ENCODE data around the gene KLHDC9. TPM values are rescaled to one million over a fixed set of nuclear protein-coding genes. Genes with fewer than 3 reads are reported as not detected.
A peak's percentile ranks its signal among the peaks of the same experiment; 100 is the strongest.

KLHDC9 gene
- total RNA-seq, 2 experiments from 2014 or later = 0.41 TPM; not detected in 1

DNA sequence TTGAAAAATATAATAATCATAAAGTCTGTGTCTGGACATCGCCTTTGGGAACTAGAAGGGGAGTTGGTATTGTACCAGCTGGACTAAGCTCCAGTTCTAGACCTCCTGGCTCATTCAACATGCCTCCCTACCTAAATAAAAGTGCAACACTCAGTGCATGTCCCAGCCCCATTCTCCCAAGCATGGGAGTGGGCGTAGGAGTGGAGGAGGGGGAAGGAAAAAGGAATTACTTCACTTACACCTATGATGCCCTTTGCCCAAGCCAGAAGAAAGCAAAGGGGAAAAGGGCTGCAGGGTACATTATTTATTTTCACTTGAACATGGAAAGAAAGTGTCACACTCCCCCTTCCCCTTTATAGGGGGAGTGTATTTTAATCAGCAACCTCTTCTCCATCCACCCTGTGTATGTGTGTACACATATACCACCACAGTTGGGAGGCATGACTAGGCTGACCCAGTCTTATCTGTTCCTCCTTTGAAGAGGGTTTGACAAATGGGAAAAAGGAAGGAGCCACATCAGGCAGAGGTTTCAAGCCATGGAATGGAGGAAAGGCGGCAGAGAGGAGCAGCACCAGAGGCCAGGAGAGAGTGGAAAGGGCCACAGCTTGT, 23.0 kb downstream of the KLHDC9 start:
- Mint-ChIP-seq H3K4me3 (no peak overlapping the region), H3K36me3 (ENCODE audit: low read depth) (peaks cover 81% of the 10 kb centered on the region), H3K27me3 (no peaks in the 10 kb centered on the region), H3K27ac (peak overlapping the region; percentile 33), H3K4me1 (ENCODE audit: low read depth) (peaks cover 40% of the 10 kb centered on the region), H3K9me3 (no peaks in the 10 kb centered on the region)
- DNase-seq = no peak
- Histone ChIP-seq H3K9me3 (ENCODE audit: control insufficient read depth in 1 of 2, insufficient read depth in 1 of 2, low read length in 2 of 2) (no peaks in the 10 kb centered on the region), H3K4me3 (ENCODE audit: low read length) (no peak overlapping the region), H3K36me3 (ENCODE audit: insufficient read depth, low read length) (peaks cover 58% of the 10 kb centered on the region), H3K27me3 (ENCODE audit: control insufficient read depth in 1 of 2, insufficient read depth in 2 of 2, low read length in 2 of 2) (no peaks in the 10 kb centered on the region), H3K27ac (ENCODE audit: low read depth in 1 of 2, low read length in 2 of 2) (peak overlapping the region in 1 of 2 donors; percentile 34), H3K4me1 (ENCODE audit: insufficient read depth, low read length) (peaks cover 38% of the 10 kb centered on the region)
- ChIA-PET POLR2A (no interaction called here), CTCF (no interaction called here)
- no peak for ATAC-seq (ENCODE audit: poor library complexity)
- TF ChIP-seq, protein P1, sequence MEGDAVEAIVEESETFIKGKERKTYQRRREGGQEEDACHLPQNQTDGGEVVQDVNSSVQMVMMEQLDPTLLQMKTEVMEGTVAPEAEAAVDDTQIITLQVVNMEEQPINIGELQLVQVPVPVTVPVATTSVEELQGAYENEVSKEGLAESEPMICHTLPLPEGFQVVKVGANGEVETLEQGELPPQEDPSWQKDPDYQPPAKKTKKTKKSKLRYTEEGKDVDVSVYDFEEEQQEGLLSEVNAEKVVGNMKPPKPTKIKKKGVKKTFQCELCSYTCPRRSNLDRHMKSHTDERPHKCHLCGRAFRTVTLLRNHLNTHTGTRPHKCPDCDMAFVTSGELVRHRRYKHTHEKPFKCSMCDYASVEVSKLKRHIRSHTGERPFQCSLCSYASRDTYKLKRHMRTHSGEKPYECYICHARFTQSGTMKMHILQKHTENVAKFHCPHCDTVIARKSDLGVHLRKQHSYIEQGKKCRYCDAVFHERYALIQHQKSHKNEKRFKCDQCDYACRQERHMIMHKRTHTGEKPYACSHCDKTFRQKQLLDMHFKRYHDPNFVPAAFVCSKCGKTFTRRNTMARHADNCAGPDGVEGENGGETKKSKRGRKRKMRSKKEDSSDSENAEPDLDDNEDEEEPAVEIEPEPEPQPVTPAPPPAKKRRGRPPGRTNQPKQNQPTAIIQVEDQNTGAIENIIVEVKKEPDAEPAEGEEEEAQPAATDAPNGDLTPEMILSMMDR (IDR thresholded peaks at IDR 0.05) = no peak
- intact Hi-C loops (cut with DNase I, micrococcal nuclease) = no loop called here

DNA sequence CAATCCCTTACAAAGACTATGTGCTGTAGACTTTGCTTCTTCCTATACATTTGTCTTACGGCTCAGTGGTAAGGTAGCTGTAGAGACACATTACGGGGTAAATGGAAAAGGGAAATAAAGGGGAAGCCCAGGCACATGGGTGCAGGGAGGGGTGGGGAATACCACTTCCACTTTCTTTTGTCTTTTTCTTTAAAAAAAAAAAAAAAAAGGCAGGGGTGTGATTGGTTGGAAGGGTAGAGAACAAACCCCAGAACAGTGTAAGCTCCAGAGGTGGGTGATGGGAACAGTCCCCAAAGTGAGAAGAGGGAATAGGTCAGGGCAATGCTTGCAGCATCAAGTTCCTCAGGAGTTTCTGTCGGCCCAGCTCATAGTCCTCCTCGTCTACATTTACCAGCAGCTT, 23.7 kb downstream of the KLHDC9 start:
- peaks cover 32% of the 10 kb centered on the region for H3K4me1 ChIP-seq (ENCODE audit: insufficient read depth, low read length)
- no peak overlapping the region for H3K27ac ChIP-seq (ENCODE audit: low read depth in 1 of 2, low read length in 2 of 2)
- no peak overlapping the region for H3K4me3 ChIP-seq (ENCODE audit: low read length)
- no peaks in the 10 kb centered on the region for H3K27me3 ChIP-seq (ENCODE audit: control insufficient read depth in 1 of 2, insufficient read depth in 2 of 2, low read length in 2 of 2)
- H3K9me3 Mint-ChIP-seq = no peaks in the 10 kb centered on the region
- CTCF ChIA-PET = no interaction called here
- no peak overlapping the region for H3K4me3 Mint-ChIP-seq
- DNase-seq = peak in 2 of 14 experiments; percentile 36 to 40
- no peak for ATAC-seq (ENCODE audit: poor library complexity)
- peaks cover 87% of the 10 kb centered on the region for H3K36me3 Mint-ChIP-seq (ENCODE audit: low read depth)
- H3K27ac Mint-ChIP-seq = no peak overlapping the region
- POLR2A ChIA-PET = interaction anchor here (0.9 kb wide), 1 partner anchor 11 kb away, joined by 3 read pairs; the partner anchor contains the start of gene DEDD
- no peaks in the 10 kb centered on the region for H3K27me3 Mint-ChIP-seq
- no peaks in the 10 kb centered on the region for H3K9me3 ChIP-seq (ENCODE audit: control insufficient read depth in 1 of 2, insufficient read depth in 1 of 2, low read length in 2 of 2)
- H3K36me3 ChIP-seq (ENCODE audit: insufficient read depth, low read length) = peaks cover 62% of the 10 kb centered on the region
- TF ChIP-seq, protein P1 (IDR thresholded peaks at IDR 0.05) = no peak
- peaks cover 38% of the 10 kb centered on the region for H3K4me1 Mint-ChIP-seq (ENCODE audit: low read depth)
- intact Hi-C loops (cut with DNase I, micrococcal nuclease) = no loop called here

DNA sequence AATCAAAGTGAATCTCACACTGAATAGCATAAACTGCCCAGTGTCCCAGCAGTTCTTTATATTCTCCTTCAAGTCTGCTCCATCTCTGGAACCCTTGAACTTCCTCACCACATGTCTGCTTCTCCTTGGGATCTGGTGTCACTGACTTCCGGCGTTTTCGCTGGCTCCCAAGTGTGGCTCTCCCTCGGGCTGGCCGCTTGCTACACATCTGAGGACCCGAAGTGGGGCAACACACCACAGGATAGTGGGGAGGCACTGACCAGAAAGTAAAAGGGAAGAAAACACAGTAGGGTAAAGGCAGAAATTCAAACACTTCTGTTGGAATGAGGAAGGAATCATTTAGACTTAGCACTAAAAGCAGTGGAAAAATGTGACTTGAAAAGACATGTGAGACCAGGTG, 24.8 kb downstream of the KLHDC9 start:
- Mint-ChIP-seq H3K4me1 (ENCODE audit: low read depth) (peaks cover 38% of the 10 kb centered on the region), H3K27ac (no peak overlapping the region), H3K9me3 (no peaks in the 10 kb centered on the region), H3K4me3 (no peak overlapping the region), H3K36me3 (ENCODE audit: low read depth) (peaks cover 88% of the 10 kb centered on the region), H3K27me3 (no peaks in the 10 kb centered on the region)
- Histone ChIP-seq H3K27ac (ENCODE audit: low read depth in 1 of 2, low read length in 2 of 2) (no peak overlapping the region), H3K4me3 (ENCODE audit: low read length) (no peak overlapping the region), H3K27me3 (ENCODE audit: control insufficient read depth in 1 of 2, insufficient read depth in 2 of 2, low read length in 2 of 2) (no peaks in the 10 kb centered on the region), H3K4me1 (ENCODE audit: insufficient read depth, low read length) (peaks cover 30% of the 10 kb centered on the region), H3K9me3 (ENCODE audit: control insufficient read depth in 1 of 2, insufficient read depth in 1 of 2, low read length in 2 of 2) (no peaks in the 10 kb centered on the region), H3K36me3 (ENCODE audit: insufficient read depth, low read length) (peaks cover 73% of the 10 kb centered on the region)
- intact Hi-C loops (cut with DNase I, micrococcal nuclease) = no loop called here
- ChIA-PET POLR2A (interaction anchor here (0.9 to 1.1 kb wide), 2 partner anchors 10 to 97 kb away, joined by 3 read pairs; partner anchors contain the start of gene DEDD), CTCF (no interaction called here)
- TF ChIP-seq, protein P1 (IDR thresholded peaks at IDR 0.05) = no peak
- DNase-seq (no peak), ATAC-seq (ENCODE audit: poor library complexity) (no peak)
